ENCODE results near the gene NKAIN2.
"Not testable (repeated sequence)": the region's sequence is repeated elsewhere in the genome, so short reads cannot be mapped to it uniquely, and the experiment has no call there.

Gene NKAIN2

GRCh38 chr6:123896869-123897268 lies 93.2 kb downstream of the NKAIN2 start:
- no peak for FAIRE-seq

DNA sequence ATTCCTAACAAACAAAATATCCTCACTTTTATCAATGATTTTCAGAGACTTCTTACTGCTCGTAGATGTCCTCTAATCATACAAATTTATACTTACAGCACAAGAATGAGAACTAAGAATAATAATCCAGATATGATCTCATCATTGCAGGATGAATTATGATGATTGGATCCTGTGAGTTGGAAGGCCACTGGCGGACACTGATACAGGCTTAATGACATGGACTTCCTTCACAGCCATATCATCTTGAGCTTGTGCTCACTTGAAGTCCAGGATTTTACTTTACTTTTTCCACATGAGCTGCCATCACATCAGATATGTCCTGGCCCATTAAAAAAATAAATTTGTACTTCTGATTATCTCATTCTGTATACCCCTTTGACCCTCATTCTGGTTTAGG lies 94.3 kb downstream of the NKAIN2 start:
- no peak for FAIRE-seq

GRCh38 chr6:123898665-123899064 lies 95.0 kb downstream of the NKAIN2 start:
- FAIRE-seq: no peak

- FAIRE-seq: no peak
Measured at GRCh38 chr6:123899745-123900144, 96.1 kb downstream of the NKAIN2 start.

DNA sequence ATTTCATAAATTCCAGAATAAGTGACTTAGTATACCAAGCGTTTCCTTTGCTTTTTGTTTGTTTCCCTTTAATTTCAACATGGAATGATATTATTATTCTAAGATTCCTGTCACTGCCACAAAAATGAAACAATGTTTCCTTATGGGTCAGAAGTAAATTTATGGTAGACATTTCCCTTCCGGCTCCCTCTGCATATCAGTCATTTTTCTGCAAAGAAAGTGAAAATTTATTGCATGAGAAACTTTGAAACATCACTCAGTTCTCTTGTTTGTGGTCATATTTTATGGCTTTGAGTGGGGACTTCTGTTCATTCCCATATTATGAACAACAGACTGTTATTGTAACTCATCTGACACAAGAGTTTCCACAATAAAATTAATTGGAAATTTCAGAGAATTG lies 97.8 kb downstream of the NKAIN2 start:
- FAIRE-seq: no peak

GRCh38 chr6:123902738-123903313 lies 99.2 kb downstream of the NKAIN2 start:
- no peak for FAIRE-seq

- FAIRE-seq: no peak
Measured at GRCh38 chr6:123904228-123904627, 100.6 kb downstream of the NKAIN2 start.

GRCh38 chr6:123908797-123909196 lies 105.1 kb downstream of the NKAIN2 start:
- FAIRE-seq: no peak

DNA sequence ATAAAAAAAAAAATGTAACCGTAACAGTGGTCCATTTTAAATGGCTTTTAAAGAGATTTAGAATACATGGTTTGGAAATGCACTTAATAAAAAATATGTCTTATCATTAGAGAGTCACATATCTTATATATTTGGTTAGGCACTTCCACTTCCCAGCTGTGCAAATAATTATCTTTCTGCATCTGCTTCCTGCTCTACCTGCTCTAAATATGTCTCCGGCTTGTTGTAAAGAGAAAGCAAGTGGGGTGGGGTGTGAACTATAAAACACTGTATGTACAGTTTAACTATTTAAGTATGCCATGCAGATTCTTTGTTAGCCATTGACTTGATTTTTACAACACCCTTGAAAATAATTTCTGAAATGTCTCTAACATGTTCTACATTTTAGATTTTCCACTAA lies 106.3 kb downstream of the NKAIN2 start:
- FAIRE-seq: no peak

- FAIRE-seq: no peak
Measured at GRCh38 chr6:123913863-123914262, 110.2 kb downstream of the NKAIN2 start.

- not testable (repeated sequence) for FAIRE-seq
Measured at GRCh38 chr6:123923379-123923778, 119.7 kb downstream of the NKAIN2 start.

GRCh38 chr6:123925350-123925749 lies 121.7 kb downstream of the NKAIN2 start:
- no peak for FAIRE-seq

GRCh38 chr6:123925842-123926399 lies 122.3 kb downstream of the NKAIN2 start:
- no peak for FAIRE-seq

DNA sequence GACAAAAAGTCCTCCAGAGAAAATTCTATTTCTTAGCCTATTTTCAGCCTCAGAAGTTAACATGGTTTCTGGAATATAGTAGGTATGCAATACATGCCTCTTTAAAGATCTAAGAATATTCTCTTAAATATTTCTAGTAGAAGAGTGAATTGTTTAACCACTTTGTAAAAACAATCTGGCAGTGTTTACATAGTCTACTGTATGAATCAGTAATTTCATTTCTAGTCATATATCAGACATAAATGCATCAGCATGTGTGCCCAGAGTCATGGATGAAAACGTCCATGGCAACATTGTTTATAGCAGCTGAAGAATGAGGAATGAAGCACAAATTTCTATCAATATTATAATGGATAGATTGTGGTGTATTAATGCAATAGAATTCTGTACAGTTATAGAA lies 124.9 kb downstream of the NKAIN2 start:
- no peak for FAIRE-seq

DNA sequence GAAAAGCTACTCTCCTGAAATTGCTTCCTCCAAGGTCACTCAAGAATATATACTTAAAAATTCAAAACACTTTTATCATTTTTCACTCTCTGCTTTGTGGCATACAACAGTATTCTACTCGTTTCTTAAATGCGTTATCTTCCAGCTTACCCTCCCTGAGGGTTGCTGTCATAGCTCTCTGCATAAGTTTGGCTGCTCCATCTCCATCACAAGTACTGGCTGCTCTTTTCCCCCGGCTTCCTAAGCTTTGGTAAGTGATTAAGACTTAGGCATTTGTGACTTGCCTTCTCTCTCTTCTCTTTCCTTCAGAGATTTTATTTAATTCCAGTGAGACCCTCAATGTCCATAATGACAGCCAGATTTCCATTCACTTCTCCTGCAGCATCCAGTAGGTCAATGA lies 128.3 kb downstream of the NKAIN2 start:
- no peak for FAIRE-seq

- FAIRE-seq: no peak
Measured at GRCh38 chr6:123940551-123940950, 136.9 kb downstream of the NKAIN2 start.

DNA sequence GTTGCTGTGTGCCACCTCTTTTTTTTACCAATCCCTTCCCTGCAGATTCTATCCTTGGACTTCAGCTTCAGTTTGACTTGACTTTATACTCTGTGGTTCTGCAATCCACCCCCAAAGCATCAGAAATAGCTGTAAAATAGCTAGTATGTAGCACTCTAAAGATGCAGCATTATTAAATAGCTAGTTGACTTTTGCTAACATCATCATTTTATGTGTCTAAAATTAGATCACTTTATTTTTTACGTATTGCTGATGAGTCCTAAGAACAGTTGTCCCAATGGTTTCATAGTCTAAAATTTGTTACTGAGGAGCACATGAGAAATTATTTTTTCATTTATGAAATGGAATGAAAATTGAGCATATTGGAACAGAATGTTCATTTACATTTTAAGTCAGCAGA lies 138.2 kb downstream of the NKAIN2 start:
- FAIRE-seq: no peak

- FAIRE-seq: no peak
Measured at GRCh38 chr6:123945386-123945785, 141.7 kb downstream of the NKAIN2 start.

DNA sequence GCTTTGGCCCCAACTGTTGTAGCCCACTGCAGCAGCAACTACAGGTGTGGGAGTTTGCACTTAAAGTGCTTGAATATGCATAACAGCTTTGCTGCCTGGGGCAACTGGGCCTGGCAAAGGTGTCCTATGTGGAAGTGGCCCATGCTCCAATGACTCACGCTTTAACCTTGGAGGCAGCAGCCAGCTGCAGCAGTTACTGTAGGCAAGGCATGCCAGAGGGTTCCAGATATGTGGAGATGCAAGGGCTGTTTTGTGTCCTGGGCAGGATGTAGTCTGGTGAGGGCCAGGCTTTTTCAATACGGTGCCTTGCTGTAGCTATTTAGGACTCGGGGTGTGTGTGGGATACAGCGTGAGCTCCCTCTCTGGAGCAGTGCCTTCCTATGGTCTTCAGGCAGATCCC lies 150.3 kb downstream of the NKAIN2 start:
- no peak for FAIRE-seq

GRCh38 chr6:123956492-123957139 lies 153.0 kb downstream of the NKAIN2 start:
- no peak for FAIRE-seq

DNA sequence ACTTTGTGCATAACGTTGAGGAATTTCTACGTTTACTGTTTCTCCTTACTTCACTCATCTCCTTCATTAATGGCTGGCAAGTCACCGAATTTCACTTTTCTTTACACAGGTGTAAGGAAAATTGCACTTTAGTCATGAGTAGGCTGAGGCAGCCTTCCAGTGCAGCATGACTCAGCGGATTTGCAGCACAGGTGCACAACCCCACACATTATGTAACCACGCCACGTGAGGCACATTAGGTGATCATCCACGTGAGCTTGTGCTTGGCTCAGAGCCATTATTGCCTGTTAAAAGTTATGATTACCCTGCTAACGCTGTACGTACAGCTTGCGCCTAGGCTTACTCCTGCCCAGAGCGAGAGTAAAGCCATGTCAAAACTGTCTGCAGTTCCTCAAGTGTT lies 158.8 kb downstream of the NKAIN2 start:
- FAIRE-seq: no peak

GRCh38 chr6:123965894-123966293 lies 162.2 kb downstream of the NKAIN2 start:
- FAIRE-seq: no peak

- no peak for FAIRE-seq
Measured at GRCh38 chr6:123966618-123967017, 163.0 kb downstream of the NKAIN2 start.

- no peak for FAIRE-seq
Measured at GRCh38 chr6:123967905-123968304, 164.2 kb downstream of the NKAIN2 start.

All from G401.6 (cell line).